Endometrial microvascular endothelial cells (primary cell): ENCODE measurements around the gene CHRNA1. TPM values are rescaled to one million over a fixed set of nuclear protein-coding genes. Genes with fewer than 3 reads are reported as not detected.
"Not testable (repeated sequence)": the region's sequence is repeated elsewhere in the genome, so short reads cannot be mapped to it uniquely, and the experiment has no call there.

Experiments
- in situ Hi-C: cut with HindIII; loops from 2 replicates; pipeline ENCODE4 v1.10.0; 2017; ENCODE audit warnings: low sequenced_read_pairs, low pct_unique_long_range_greater_than_20kb; ENCODE audit errors: inconsistent ontology term
- total RNA-seq: library from RNA; depleted of rRNA; stranded (reverse); fragments of >200 nt; gene quantifications from one replicate; pipeline ENCODE4 v1.2.3, GENCODE V29; 2015; ENCODE audit errors: inconsistent ontology term

CHRNA1 gene
- total RNA-seq, 1 donor from 2014 or later, result not detected

- in situ Hi-C loops, result no loop called here
These were observed 34.2 kb downstream of the CHRNA1 start for GRCh38 chr2:174729797-174730697.

GRCh38 chr2:174728096-174728495 lies 36.2 kb downstream of the CHRNA1 start:
- in situ Hi-C loops, result no loop called here

- in situ Hi-C loops, result no loop called here
These were observed 38.1 kb downstream of the CHRNA1 start for GRCh38 chr2:174726212-174726611.

- in situ Hi-C loops, result no loop called here
These were observed 41.2 kb downstream of the CHRNA1 start for GRCh38 chr2:174722942-174723592.

GRCh38 chr2:174719016-174719415 lies 45.3 kb downstream of the CHRNA1 start:
- in situ Hi-C loops, result no loop called here

- in situ Hi-C loops, result no loop called here
These were observed 45.7 kb downstream of the CHRNA1 start for GRCh38 chr2:174718591-174718990.

- in situ Hi-C loops, result no loop called here
These were observed 46.4 kb downstream of the CHRNA1 start for GRCh38 chr2:174717916-174718315.

GRCh38 chr2:174717273-174717672 lies 47.0 kb downstream of the CHRNA1 start:
- in situ Hi-C loops, result no loop called here

GRCh38 chr2:174716785-174717184 lies 47.5 kb downstream of the CHRNA1 start:
- in situ Hi-C loops, result no loop called here

- in situ Hi-C loops, result no loop called here
These were observed 50.6 kb downstream of the CHRNA1 start for GRCh38 chr2:174713686-174714085.

GRCh38 chr2:174711206-174711605 lies 53.1 kb downstream of the CHRNA1 start:
- in situ Hi-C loops, result no loop called here

- in situ Hi-C loops, result not testable (repeated sequence)
These were observed 54.8 kb downstream of the CHRNA1 start for GRCh38 chr2:174709416-174710004.

- in situ Hi-C loops, result no loop called here
These were observed 55.6 kb downstream of the CHRNA1 start for GRCh38 chr2:174708713-174709112.

GRCh38 chr2:174705321-174705720 lies 59.0 kb downstream of the CHRNA1 start:
- in situ Hi-C loops, result no loop called here

- in situ Hi-C loops, result no loop called here
These were observed 59.6 kb downstream of the CHRNA1 start for GRCh38 chr2:174704642-174705041.

- in situ Hi-C loops, result no loop called here
These were observed 60.2 kb downstream of the CHRNA1 start for GRCh38 chr2:174704061-174704460.

- in situ Hi-C loops, result no loop called here
These were observed 60.8 kb downstream of the CHRNA1 start for GRCh38 chr2:174703430-174703829.

GRCh38 chr2:174702541-174702940 lies 61.7 kb downstream of the CHRNA1 start:
- in situ Hi-C loops, result no loop called here

GRCh38 chr2:174699993-174700766 lies 64.1 kb downstream of the CHRNA1 start:
- in situ Hi-C loops, result no loop called here
